ENCODE measurements around the gene ZNF81.
"Not testable (repeated sequence)": the region's sequence is repeated elsewhere in the genome, so short reads cannot be mapped to it uniquely, and the experiment has no call there.

DNA sequence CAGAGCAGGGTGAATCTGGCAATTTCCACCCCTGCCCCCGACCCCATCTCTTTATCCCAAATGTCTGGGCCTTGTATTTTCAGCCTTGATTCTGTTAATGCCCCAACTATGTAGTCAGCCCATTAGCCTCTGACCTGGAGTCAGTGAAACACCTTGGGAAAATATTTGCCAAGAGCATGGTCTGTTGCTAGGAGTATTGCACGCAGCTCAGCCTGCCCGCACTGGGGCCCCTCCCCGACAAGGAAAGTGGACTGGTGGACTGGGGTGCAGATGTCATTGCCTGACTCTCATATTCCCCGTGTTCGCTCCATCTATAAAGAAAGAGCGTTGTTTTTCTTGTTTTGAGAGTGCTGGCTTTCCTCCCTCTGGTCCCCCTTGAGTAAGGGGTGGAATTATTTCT, 118.6 kb downstream of the ZNF81 start:
- TF ChIP-seq, protein P1, sequence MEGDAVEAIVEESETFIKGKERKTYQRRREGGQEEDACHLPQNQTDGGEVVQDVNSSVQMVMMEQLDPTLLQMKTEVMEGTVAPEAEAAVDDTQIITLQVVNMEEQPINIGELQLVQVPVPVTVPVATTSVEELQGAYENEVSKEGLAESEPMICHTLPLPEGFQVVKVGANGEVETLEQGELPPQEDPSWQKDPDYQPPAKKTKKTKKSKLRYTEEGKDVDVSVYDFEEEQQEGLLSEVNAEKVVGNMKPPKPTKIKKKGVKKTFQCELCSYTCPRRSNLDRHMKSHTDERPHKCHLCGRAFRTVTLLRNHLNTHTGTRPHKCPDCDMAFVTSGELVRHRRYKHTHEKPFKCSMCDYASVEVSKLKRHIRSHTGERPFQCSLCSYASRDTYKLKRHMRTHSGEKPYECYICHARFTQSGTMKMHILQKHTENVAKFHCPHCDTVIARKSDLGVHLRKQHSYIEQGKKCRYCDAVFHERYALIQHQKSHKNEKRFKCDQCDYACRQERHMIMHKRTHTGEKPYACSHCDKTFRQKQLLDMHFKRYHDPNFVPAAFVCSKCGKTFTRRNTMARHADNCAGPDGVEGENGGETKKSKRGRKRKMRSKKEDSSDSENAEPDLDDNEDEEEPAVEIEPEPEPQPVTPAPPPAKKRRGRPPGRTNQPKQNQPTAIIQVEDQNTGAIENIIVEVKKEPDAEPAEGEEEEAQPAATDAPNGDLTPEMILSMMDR (IDR thresholded peaks at IDR 0.05), result not testable (repeated sequence)
- TF ChIP-seq POLR2A (IDR thresholded peaks at IDR 0.05), result not testable (repeated sequence)
